Prostate gland (tissue), 2 donors: Measurements from ENCODE around the gene CILP2.

Experiments used
- POLR2A ChIP-seq: fragments of 450-650 bp; IDR thresholded peaks from one replicate; pipeline ENCODE4 v1.6.1; 2016; ENCODE audit warnings: antibody characterized with exemption, mild to moderate bottlenecking
- TF ChIP-seq, protein P1 (sequence below), 4 experiments: fragments of 200-600 bp in 2 of 4; fragments of 450-650 bp in 2 of 4; sonication (generic) in 2 of 4; IDR thresholded peaks; 1 replicate in 3 of 4; 2 replicates in 1 of 4; pipeline ENCODE4 v1.5.1; 2016 to 2019; ENCODE audit warnings: antibody characterized with exemption in 4 of 4, mild to moderate bottlenecking in 2 of 4, moderate library complexity in 2 of 4

- TF ChIP-seq, protein P1, sequence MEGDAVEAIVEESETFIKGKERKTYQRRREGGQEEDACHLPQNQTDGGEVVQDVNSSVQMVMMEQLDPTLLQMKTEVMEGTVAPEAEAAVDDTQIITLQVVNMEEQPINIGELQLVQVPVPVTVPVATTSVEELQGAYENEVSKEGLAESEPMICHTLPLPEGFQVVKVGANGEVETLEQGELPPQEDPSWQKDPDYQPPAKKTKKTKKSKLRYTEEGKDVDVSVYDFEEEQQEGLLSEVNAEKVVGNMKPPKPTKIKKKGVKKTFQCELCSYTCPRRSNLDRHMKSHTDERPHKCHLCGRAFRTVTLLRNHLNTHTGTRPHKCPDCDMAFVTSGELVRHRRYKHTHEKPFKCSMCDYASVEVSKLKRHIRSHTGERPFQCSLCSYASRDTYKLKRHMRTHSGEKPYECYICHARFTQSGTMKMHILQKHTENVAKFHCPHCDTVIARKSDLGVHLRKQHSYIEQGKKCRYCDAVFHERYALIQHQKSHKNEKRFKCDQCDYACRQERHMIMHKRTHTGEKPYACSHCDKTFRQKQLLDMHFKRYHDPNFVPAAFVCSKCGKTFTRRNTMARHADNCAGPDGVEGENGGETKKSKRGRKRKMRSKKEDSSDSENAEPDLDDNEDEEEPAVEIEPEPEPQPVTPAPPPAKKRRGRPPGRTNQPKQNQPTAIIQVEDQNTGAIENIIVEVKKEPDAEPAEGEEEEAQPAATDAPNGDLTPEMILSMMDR (IDR thresholded peaks at IDR 0.05), result no peak
- no peak for TF ChIP-seq POLR2A
Measured at GRCh38 chr19:19551853-19552192, 13.8 kb downstream of the CILP2 start.
